ENCODE results near the gene MBTD1. TPM values are rescaled to one million over a fixed set of nuclear protein-coding genes. Genes with fewer than 3 reads are reported as not detected.

The MBTD1 gene
- total and polyA plus RNA-seq, 7 experiments from 2014 or later: 7.0 to 35.8 (median 27.3) TPM

- CTCF ChIA-PET: interaction anchor here (0.6 kb wide), 1 partner anchor 26 kb away, joined by 3 read pairs; no protein-coding TSS in a partner anchor
- POLR2A ChIA-PET: no interaction called here
Observed at GRCh38 chr17:51170736-51171135, 89.1 kb downstream of the MBTD1 start.

DNA sequence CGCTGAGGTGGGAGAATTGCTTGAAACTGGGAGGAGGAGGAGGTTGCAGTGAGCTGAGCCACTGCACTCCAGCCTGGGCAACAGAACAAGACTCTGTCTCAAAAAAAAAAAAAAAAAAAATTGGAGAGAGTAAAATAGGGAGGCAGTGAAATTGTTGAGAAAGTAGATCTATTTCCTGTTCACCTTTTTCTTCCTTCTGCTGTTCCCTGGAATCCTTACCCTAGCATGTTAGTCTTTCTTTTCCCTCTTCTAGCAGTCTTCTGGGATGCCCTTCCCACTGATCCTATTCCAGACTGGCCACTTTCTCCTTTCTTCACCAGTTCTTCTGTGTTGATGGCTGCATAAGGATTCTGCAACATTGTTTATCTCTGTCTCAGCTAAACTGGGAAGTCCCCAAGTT is 90.5 kb downstream of the MBTD1 start:
- Histone ChIP-seq H3K4me3 (ENCODE audit: low read length) (no peak overlapping the region), H3K36me3 (ENCODE audit: control insufficient read depth in 2 of 3, insufficient read depth in 3 of 3, low read length in 3 of 3) (peaks cover 5 to 24% (median 6%) of the 10 kb centered on the region in 3 experiments), H3K4me1 (ENCODE audit: control insufficient read depth in 2 of 2, insufficient read depth in 2 of 2, low read length in 2 of 2) (peaks cover 0 to 5% of the 10 kb centered on the region in 2 donors), H3K27ac (ENCODE audit: low read depth, low read length) (no peak overlapping the region), H3K9me3 (ENCODE audit: control insufficient read depth in 2 of 3, low read length in 3 of 3) (no peaks in the 10 kb centered on the region), H3K27me3 (ENCODE audit: control insufficient read depth in 2 of 2, insufficient read depth in 2 of 2, low read length in 2 of 2) (no peaks in the 10 kb centered on the region)
- Mint-ChIP-seq H3K4me1 (peaks cover 0 to 31% (median 24%) of the 10 kb centered on the region in 7 donors), H3K4me3 (peak overlapping the region in 3 of 10 donors; percentile 23 to 50 (median 37)), H3K36me3 (peaks cover 0 to 32% (median 6%) of the 10 kb centered on the region in 5 donors), H3K27me3 (no peaks in the 10 kb centered on the region), H3K27ac (peak overlapping the region in 8 of 9 donors; percentile 11 to 86 (median 52)), H3K9me3 (no peaks in the 10 kb centered on the region)
- intact Hi-C loops (cut with micrococcal nuclease): loop anchor here in 1 of 2 donors (5.0 kb wide), 1 partner anchor 302 kb away; the partner anchor contains the start of gene TOB1
- no peak for DNase-seq
- POLR2A ChIA-PET: no interaction called here
- CTCF ChIA-PET: no interaction called here
- no peak for ATAC-seq

More at GRCh38 chr17:51170736-51171135, 89.1 kb downstream of the MBTD1 start:
- ATAC-seq: no peak
- Histone ChIP-seq H3K4me1 (ENCODE audit: control insufficient read depth in 2 of 2, insufficient read depth in 2 of 2, low read length in 2 of 2) (peaks cover 0 to 5% of the 10 kb centered on the region in 2 donors), H3K9me3 (ENCODE audit: control insufficient read depth in 2 of 3, low read length in 3 of 3) (no peaks in the 10 kb centered on the region), H3K36me3 (ENCODE audit: control insufficient read depth in 2 of 3, insufficient read depth in 3 of 3, low read length in 3 of 3) (peaks cover 5 to 24% (median 6%) of the 10 kb centered on the region in 3 experiments), H3K27me3 (ENCODE audit: control insufficient read depth in 2 of 2, insufficient read depth in 2 of 2, low read length in 2 of 2) (no peaks in the 10 kb centered on the region), H3K4me3 (ENCODE audit: low read length) (no peak overlapping the region), H3K27ac (ENCODE audit: low read depth, low read length) (no peak overlapping the region)
- H3K4me1 Mint-ChIP-seq: peaks cover 0 to 24% (median 13%) of the 10 kb centered on the region in 7 donors
- H3K9me3 Mint-ChIP-seq: no peaks in the 10 kb centered on the region
- intact Hi-C loops (cut with micrococcal nuclease): no loop called here
- no peak overlapping the region for H3K4me3 Mint-ChIP-seq
- no peak for DNase-seq
- H3K27ac Mint-ChIP-seq: no peak overlapping the region
- peaks cover 0 to 31% (median 6%) of the 10 kb centered on the region in 5 donors for H3K36me3 Mint-ChIP-seq
- no peaks in the 10 kb centered on the region for H3K27me3 Mint-ChIP-seq

DNA sequence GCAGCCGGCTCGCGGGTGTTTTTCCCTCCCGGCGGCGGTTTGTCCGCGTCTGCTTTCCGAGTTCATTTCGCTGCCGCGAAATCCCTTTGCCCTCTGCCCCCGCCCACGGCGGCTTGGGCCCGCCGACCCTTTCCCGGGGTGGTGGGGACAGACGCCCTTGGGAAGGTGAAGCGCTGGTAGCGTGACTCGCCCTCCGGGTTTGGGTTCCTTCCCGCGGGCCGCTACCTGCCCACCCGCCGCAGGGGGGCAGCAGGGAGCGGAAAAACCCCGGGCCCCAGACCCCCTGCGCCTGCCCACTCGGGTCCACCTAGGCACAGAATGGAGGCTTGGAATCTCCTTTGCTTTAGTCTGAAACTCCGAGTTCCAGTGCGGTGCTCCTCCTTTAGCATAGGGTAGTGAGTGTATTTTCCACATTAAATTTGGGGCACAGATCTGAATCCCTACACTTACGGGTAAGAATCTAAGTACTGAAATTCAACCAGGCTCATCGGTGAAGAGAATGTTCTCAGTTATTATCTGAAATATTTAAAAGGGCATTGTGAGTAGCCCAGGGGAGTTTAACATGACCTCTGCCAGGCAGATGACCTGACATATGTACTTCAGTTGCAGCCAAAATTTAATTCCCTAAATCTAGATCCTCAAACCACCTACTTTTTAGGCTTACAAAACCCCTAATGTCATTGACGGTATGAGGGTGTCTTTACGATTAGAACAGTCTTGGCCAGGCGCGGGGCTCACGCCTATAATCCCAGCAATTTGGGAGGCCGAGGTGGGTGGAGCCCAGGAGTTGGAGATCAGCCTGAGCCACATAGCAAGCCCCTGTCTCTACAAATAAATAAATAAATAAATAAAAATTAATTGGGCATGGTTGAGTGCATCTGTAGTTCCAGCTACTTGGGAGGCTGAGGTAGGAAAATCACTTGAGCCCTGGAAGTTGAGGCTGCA is 92.6 kb downstream of the MBTD1 start:
- CTCF ChIA-PET: interaction anchor here (1.2 kb wide), 1 partner anchor 167 kb away, joined by 3 read pairs; no protein-coding TSS in a partner anchor

DNA sequence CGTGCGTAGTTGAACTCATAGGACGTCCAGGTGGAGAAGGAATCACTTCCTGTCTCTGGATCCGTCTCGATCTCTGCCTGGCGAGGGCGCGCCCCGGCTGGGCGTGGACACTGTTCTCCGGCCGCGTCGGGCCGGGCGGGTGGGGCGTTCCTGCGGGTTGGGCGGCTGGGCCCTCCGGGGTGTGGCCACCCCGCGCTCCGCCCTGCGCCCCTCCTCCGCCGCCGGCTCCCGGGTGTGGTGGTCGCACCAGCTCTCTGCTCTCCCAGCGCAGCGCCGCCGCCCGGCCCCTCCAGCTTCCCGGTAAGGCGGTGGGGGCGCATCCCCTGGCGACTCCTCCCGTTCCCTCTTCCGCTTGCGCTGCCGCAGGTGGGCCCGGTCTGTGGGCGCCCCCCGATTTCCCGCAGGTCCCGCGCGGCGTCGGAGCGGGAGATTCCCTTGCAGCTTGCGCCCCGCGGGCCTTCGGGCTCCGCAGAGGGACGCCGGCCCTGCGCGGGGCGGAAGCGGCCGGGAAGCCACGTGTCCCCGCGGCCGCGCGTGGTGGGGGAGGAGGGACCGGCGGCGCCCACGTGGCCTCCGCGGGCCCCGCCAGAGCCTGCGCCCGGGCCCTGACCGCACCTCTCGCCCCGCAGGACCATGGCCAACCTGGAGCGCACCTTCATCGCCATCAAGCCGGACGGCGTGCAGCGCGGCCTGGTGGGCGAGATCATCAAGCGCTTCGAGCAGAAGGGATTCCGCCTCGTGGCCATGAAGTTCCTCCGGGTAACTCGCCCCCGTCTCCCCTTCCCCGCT is 93.5 kb downstream of the MBTD1 start, which contains the start of gene NME2:
TSS of gene NME2 (plus strand) at position 214 of the 789 bp plus-strand sequence. CDS start at position 634, 420 bp downstream.
- H3K27me3 Mint-ChIP-seq: no peaks in the 10 kb centered on the region
- peak within 1 kb of the TSS; percentile 80 for H3K27ac ChIP-seq (ENCODE audit: low read depth, low read length)
- peaks cover 5 to 26% (median 6%) of the 10 kb centered on the region in 3 experiments for H3K36me3 ChIP-seq (ENCODE audit: control insufficient read depth in 2 of 3, insufficient read depth in 3 of 3, low read length in 3 of 3)
- peak within 1 kb of the TSS; percentile 89 for H3K4me3 ChIP-seq (ENCODE audit: low read length)
- H3K27ac Mint-ChIP-seq: peak within 1 kb of the TSS; percentile 89 to 99 (median 95)
- no peaks in the 10 kb centered on the region for H3K9me3 ChIP-seq (ENCODE audit: control insufficient read depth in 2 of 3, low read length in 3 of 3)
- peak; percentile 42 to 87 (median 50) for DNase-seq
- H3K9me3 Mint-ChIP-seq: no peaks in the 10 kb centered on the region
- peaks cover 0 to 33% (median 7%) of the 10 kb centered on the region in 5 donors for H3K36me3 Mint-ChIP-seq
- peaks cover 0 to 36% (median 24%) of the 10 kb centered on the region in 7 donors for H3K4me1 Mint-ChIP-seq
- CTCF ChIA-PET: interaction anchor here (1.2 kb wide), 1 partner anchor 166 kb away, joined by 3 read pairs; no protein-coding TSS in a partner anchor
- no peaks in the 10 kb centered on the region for H3K27me3 ChIP-seq (ENCODE audit: control insufficient read depth in 2 of 2, insufficient read depth in 2 of 2, low read length in 2 of 2)
- POLR2A ChIA-PET: interaction anchor here (0.6 to 1.9 kb wide), 10 partner anchors 10 to 299 kb away, joined by 3 to 7 read pairs (median 4); partner anchors contain the start of genes NME1, SPAG9, TOB1 and UTP18
- ATAC-seq: peak; percentile 85
- intact Hi-C loops (cut with micrococcal nuclease): loop anchor here (1.0 to 5.0 kb wide), 7 partner anchors 13 to 300 kb away; partner anchors contain the start of genes MBTD1 (in 2 of the 2), NME1 (in 2 of the 2), TOB1 (in 2 of the 2) and UTP18 (in 2 of the 2)
- peaks cover 0 to 5% of the 10 kb centered on the region in 2 donors for H3K4me1 ChIP-seq (ENCODE audit: control insufficient read depth in 2 of 2, insufficient read depth in 2 of 2, low read length in 2 of 2)
- peak within 1 kb of the TSS; percentile 87 to 98 (median 95) for H3K4me3 Mint-ChIP-seq

More for the DNA sequence above, 92.6 kb downstream of the MBTD1 start:
- peak overlapping the region; percentile 63 to 90 (median 78) for H3K27ac Mint-ChIP-seq
- Histone ChIP-seq H3K4me1 (ENCODE audit: control insufficient read depth in 2 of 2, insufficient read depth in 2 of 2, low read length in 2 of 2) (peaks cover 0 to 5% of the 10 kb centered on the region in 2 donors), H3K36me3 (ENCODE audit: control insufficient read depth in 2 of 3, insufficient read depth in 3 of 3, low read length in 3 of 3) (peaks cover 5 to 23% (median 6%) of the 10 kb centered on the region in 3 experiments), H3K27me3 (ENCODE audit: control insufficient read depth in 2 of 2, insufficient read depth in 2 of 2, low read length in 2 of 2) (no peaks in the 10 kb centered on the region), H3K27ac (ENCODE audit: low read depth, low read length) (peak overlapping the region; percentile 80), H3K9me3 (ENCODE audit: control insufficient read depth in 2 of 3, low read length in 3 of 3) (no peaks in the 10 kb centered on the region), H3K4me3 (ENCODE audit: low read length) (peak overlapping the region; percentile 89)
- H3K9me3 Mint-ChIP-seq: no peaks in the 10 kb centered on the region
- H3K4me1 Mint-ChIP-seq: peaks cover 0 to 36% (median 24%) of the 10 kb centered on the region in 7 donors
- H3K4me3 Mint-ChIP-seq: peak overlapping the region; percentile 74 to 97 (median 86)
- peaks cover 0 to 33% (median 6%) of the 10 kb centered on the region in 5 donors for H3K36me3 Mint-ChIP-seq
- ATAC-seq (peak; percentile 73), DNase-seq (peak; percentile 40 to 81 (median 59))
- intact Hi-C loops (cut with micrococcal nuclease): loop anchor here (1.0 to 5.0 kb wide), 7 partner anchors 14 to 300 kb away; partner anchors contain the start of genes MBTD1 (in 2 of the 2), NME1 (in 2 of the 2), TOB1 (in 2 of the 2) and UTP18 (in 2 of the 2)
- POLR2A ChIA-PET: interaction anchor here (0.6 to 1.2 kb wide), 3 partner anchors 14 to 212 kb away, joined by 3 to 4 read pairs (median 4); partner anchors contain the start of gene NME1
- H3K27me3 Mint-ChIP-seq: no peaks in the 10 kb centered on the region

GRCh38 chr17:51165680-51166197 is 94.1 kb downstream of the MBTD1 start:
- Mint-ChIP-seq H3K9me3 (no peaks in the 10 kb centered on the region), H3K4me1 (peaks cover 0 to 34% (median 24%) of the 10 kb centered on the region in 7 donors), H3K27ac (peak overlapping the region; percentile 89 to 99 (median 95)), H3K36me3 (peaks cover 0 to 28% (median 10%) of the 10 kb centered on the region in 5 donors), H3K27me3 (no peaks in the 10 kb centered on the region), H3K4me3 (peak overlapping the region; percentile 87 to 98 (median 95))
- Histone ChIP-seq H3K27me3 (ENCODE audit: control insufficient read depth in 2 of 2, insufficient read depth in 2 of 2, low read length in 2 of 2) (no peaks in the 10 kb centered on the region), H3K27ac (ENCODE audit: low read depth, low read length) (peak overlapping the region; percentile 80), H3K36me3 (ENCODE audit: control insufficient read depth in 2 of 3, insufficient read depth in 3 of 3, low read length in 3 of 3) (peaks cover under 1 to 28% (median 6%) of the 10 kb centered on the region in 3 experiments), H3K4me3 (ENCODE audit: low read length) (peak overlapping the region; percentile 89), H3K9me3 (ENCODE audit: control insufficient read depth in 2 of 3, low read length in 3 of 3) (no peaks in the 10 kb centered on the region), H3K4me1 (ENCODE audit: control insufficient read depth in 2 of 2, insufficient read depth in 2 of 2, low read length in 2 of 2) (peaks cover 0 to 5% of the 10 kb centered on the region in 2 donors)
- intact Hi-C loops (cut with micrococcal nuclease): loop anchor here (1.0 to 5.0 kb wide), 7 partner anchors 12 to 299 kb away; partner anchors contain the start of genes MBTD1 (in 2 of the 2), NME1 (in 2 of the 2), TOB1 (in 2 of the 2) and UTP18 (in 2 of the 2)
- ChIA-PET POLR2A (interaction anchor here (0.6 to 1.9 kb wide), 8 partner anchors 10 to 299 kb away, joined by 3 to 7 read pairs (median 4); partner anchors contain the start of genes NME1, SPAG9 and TOB1), CTCF (interaction anchor here (1.1 to 1.2 kb wide), 2 partner anchors 11 to 166 kb away, joined by 3 to 5 read pairs; no protein-coding TSS in a partner anchor)
- peak in 8 of 9 donors; percentile 5 to 46 (median 26) for DNase-seq
- peak; percentile 24 for ATAC-seq
